Measurements from ENCODE around the gene IGF2BP1.

IGF2BP1 gene

GRCh38 chr17:49104511-49105074 lies 107.4 kb downstream of the IGF2BP1 start:
- DNase-seq = no peak
